ENCODE results near the gene MT4. TPM values are rescaled to one million over a fixed set of nuclear protein-coding genes. Genes with fewer than 3 reads are reported as not detected.

MT4 gene
- total RNA-seq, 2 donors from 2014 or later = not detected

DNA sequence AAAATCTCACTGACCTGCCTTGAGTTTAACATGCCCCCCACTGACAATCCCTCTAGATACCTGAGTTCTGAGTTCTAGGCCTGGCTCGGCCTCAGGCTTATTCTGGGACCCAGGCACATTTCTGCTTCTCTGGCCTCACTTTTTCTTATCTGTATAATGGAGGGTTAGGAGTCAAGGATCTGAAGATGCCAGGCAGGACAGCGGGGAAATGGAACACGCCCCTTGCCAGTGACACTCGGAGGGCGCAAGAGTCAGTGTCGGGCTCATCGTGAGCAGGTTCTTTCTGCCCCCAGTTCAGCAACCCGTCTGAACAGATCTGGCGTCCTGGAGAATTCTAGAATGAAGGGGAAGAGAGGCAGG, 23.9 kb downstream of the MT4 start:
- H3K4me3 ChIP-seq = no peak overlapping the region
- ATAC-seq (peak; percentile 11), DNase-seq (no peak)
- H3K9me3 ChIP-seq = no peaks in the 10 kb centered on the region
- peaks cover 11% of the 10 kb centered on the region for H3K4me1 ChIP-seq
- WGBS, 2 donors = 33 to 45% methylated on average over 9 of the region's 9 CpGs
- no peak for TF ChIP-seq POLR2A (IDR thresholded peaks at IDR 0.05)
- TF ChIP-seq, protein P1, sequence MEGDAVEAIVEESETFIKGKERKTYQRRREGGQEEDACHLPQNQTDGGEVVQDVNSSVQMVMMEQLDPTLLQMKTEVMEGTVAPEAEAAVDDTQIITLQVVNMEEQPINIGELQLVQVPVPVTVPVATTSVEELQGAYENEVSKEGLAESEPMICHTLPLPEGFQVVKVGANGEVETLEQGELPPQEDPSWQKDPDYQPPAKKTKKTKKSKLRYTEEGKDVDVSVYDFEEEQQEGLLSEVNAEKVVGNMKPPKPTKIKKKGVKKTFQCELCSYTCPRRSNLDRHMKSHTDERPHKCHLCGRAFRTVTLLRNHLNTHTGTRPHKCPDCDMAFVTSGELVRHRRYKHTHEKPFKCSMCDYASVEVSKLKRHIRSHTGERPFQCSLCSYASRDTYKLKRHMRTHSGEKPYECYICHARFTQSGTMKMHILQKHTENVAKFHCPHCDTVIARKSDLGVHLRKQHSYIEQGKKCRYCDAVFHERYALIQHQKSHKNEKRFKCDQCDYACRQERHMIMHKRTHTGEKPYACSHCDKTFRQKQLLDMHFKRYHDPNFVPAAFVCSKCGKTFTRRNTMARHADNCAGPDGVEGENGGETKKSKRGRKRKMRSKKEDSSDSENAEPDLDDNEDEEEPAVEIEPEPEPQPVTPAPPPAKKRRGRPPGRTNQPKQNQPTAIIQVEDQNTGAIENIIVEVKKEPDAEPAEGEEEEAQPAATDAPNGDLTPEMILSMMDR (IDR thresholded peaks at IDR 0.05) = no peak
- no peak overlapping the region for H3K27ac ChIP-seq
- no peaks in the 10 kb centered on the region for H3K27me3 ChIP-seq
- intact Hi-C loops (cut with DNase I) = no loop called here
- no peaks in the 10 kb centered on the region for H3K36me3 ChIP-seq (replicated peaks in 1 of 2; ENCODE audit: insufficient read depth in 1 of 2, low read depth in 2 of 2)

DNA sequence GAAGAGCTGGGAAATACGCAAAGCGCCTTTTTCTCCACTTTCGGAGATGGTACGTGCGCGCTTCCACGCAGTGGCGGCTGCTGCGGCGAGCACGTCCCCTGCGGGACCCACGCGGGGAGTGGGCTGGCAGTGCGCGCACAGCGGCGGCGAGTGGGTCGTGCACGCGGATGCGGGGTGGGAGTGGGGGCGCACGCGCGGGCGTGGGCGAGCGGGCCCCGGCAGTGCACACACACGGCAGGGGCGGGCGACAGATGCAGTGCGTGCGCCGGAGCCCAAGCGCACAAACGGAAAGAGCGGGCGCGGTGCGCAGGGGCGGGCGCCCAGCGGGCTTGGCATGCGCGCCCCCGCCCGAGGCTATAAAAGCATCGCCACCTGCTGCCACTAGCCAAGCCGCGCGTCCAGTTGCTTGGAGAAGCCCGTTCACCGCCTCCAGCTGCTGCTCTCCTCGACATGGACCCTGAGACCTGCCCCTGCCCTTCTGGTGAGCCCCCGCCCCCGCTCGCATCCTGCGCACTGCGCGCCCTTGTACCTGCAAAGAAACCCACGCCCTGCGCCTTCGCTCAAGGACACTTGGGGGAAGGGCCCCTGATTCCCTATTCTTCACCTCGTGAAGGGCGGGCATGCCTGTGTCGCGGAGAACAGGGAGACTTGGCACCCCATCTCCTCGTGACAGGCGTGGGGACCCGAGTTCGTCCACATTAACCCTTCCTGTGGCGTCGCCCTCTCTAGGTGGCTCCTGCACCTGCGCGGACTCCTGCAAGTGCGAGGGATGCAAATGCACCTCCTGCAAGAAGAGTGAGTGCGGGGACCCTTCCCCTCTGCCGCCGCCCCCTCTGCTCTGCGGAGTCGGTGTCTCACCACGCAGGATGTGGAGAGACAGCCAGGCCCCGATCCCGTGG, 24.5 kb downstream of the MT4 start, which contains the start of gene MT3:
Gene MT3 (plus strand): TSS at position 388 of the 899 bp plus-strand sequence. CDS start 63 bp downstream, at position 451.
- Histone ChIP-seq H3K27me3 (no peaks in the 10 kb centered on the region), H3K4me1 (peaks cover 11% of the 10 kb centered on the region), H3K36me3 (replicated peaks in 1 of 2; ENCODE audit: insufficient read depth in 1 of 2, low read depth in 2 of 2) (no peaks in the 10 kb centered on the region), H3K4me3 (peak within 1 kb of the TSS in 1 of 2 donors; percentile 16), H3K27ac (no peak within 1 kb of the TSS), H3K9me3 (no peaks in the 10 kb centered on the region)
- WGBS, 2 donors = 7 to 16% methylated on average over 19 to 87 of the region's 87 CpGs
- ATAC-seq = peak; percentile 36
- intact Hi-C loops (cut with DNase I) = no loop called here
- peak; percentile 18 to 55 (median 30) for DNase-seq
- TF ChIP-seq, protein P1 (IDR thresholded peaks at IDR 0.05) = no peak
- no peak for TF ChIP-seq POLR2A (IDR thresholded peaks at IDR 0.05)

DNA sequence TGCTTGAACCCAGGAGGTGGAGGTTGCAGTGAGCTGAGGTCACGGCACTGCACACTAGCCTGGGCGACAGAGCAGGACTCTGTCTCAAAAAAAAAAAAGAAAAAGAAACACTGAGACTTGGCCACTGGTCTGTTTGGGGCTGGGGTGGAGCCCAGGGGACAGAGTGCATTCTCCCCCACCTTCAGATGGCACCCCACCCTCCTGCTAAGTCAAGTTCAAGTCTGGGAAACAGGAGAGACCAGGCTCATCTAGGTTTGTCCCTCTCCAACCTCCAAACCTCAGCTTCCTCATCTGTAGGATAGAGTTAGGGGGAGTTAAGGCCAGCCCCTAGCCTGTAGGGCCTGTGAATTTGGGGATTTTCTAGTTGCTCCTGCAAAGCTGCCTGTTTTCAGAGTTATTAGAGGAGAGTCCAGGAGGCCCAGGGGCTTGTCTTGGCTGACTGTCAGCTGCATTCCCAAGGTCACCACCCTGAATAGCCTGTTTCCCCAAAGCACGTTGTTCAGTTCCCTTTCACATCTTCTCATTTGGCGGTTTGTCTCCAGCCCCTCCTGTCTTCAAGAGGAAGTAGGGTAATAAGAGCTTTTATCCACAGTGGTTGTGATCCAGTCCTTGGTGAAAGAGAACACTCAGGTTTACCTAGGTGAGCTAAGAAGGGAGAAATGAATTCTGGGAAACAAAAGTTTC, 26.6 kb downstream of the MT4 start:
- TF ChIP-seq, protein P1 (IDR thresholded peaks at IDR 0.05) = no peak
- no peak for TF ChIP-seq POLR2A (IDR thresholded peaks at IDR 0.05)
- 56 to 60% methylated on average over 4 of the region's 4 CpGs for WGBS, 2 donors
- H3K4me3 ChIP-seq = no peak overlapping the region
- ATAC-seq = no peak
- intact Hi-C loops (cut with DNase I) = no loop called here
- DNase-seq = no peak
- H3K9me3 ChIP-seq = no peaks in the 10 kb centered on the region
- H3K4me1 ChIP-seq = peaks cover 11% of the 10 kb centered on the region
- H3K27ac ChIP-seq = no peak overlapping the region
- no peaks in the 10 kb centered on the region for H3K27me3 ChIP-seq
- no peaks in the 10 kb centered on the region for H3K36me3 ChIP-seq (replicated peaks in 1 of 2; ENCODE audit: insufficient read depth in 1 of 2, low read depth in 2 of 2)

DNA sequence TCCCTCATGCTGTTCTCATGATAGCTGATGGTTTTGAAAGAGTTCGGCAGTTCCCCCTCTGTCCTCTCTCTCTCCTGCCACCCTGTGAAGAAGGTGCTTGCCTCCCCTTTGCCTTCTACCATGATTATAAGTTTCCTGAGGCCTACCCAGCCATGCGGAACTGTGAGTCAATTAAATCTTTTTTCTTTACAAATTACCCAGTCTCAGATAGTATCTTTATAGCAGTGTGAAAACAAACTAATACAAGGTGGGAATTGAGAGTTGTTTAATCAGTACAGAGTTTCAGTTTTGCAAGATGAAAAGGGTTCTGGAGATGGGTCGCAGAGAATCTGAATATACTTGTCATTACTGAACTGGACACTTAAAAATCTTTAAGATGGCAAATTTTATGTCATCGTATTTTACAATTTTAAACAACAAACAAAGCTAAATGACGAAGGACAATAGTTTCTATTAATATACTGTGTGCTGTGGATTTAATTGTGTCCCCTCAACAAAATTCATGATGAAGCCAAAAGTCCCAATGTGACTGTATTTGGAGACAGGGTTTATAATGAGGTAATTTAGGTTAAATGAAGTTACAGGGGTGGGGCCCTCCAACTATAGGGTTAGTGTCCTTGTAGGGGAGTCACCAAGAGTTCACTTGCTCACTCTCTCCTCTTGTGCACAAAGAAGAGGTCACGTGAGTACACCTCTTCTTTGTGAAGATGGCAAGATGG, 28.9 kb downstream of the MT4 start:
- Histone ChIP-seq H3K27me3 (no peaks in the 10 kb centered on the region), H3K4me3 (no peak overlapping the region), H3K4me1 (peaks cover 11% of the 10 kb centered on the region), H3K9me3 (no peaks in the 10 kb centered on the region), H3K27ac (no peak overlapping the region), H3K36me3 (replicated peaks in 1 of 2; ENCODE audit: insufficient read depth in 1 of 2, low read depth in 2 of 2) (no peaks in the 10 kb centered on the region)
- TF ChIP-seq, protein P1 (IDR thresholded peaks at IDR 0.05) = no peak
- TF ChIP-seq POLR2A (IDR thresholded peaks at IDR 0.05) = no peak
- ATAC-seq = no peak
- 77 to 90% methylated on average over 6 of the region's 6 CpGs for WGBS, 2 donors
- intact Hi-C loops (cut with DNase I) = no loop called here
- DNase-seq = no peak

All from body of pancreas (tissue), 4 donors.